ENCODE data around the gene RAB10.
"Not testable (repeated sequence)": the region's sequence is repeated elsewhere in the genome, so short reads cannot be mapped to it uniquely, and the experiment has no call there.

The RAB10 gene

DNA sequence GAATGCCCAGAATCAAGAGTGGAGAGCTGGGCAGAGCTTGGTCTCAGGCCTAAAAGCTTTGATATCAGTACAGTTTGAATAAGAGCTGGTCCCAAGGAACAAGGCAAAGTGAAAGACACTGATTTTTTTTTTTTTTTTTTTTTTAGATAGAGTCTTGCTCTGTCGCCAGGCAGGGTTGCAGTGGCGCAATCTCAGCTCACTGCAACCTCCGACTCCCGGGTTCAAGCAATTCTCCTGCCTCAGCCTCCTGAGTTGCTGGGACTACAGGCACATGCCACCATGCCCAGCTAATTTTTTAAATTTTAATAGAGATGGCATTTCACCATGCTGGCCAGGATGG, 17.2 kb upstream of the RAB10 start:
- not testable (repeated sequence) for DNase-seq

DNA sequence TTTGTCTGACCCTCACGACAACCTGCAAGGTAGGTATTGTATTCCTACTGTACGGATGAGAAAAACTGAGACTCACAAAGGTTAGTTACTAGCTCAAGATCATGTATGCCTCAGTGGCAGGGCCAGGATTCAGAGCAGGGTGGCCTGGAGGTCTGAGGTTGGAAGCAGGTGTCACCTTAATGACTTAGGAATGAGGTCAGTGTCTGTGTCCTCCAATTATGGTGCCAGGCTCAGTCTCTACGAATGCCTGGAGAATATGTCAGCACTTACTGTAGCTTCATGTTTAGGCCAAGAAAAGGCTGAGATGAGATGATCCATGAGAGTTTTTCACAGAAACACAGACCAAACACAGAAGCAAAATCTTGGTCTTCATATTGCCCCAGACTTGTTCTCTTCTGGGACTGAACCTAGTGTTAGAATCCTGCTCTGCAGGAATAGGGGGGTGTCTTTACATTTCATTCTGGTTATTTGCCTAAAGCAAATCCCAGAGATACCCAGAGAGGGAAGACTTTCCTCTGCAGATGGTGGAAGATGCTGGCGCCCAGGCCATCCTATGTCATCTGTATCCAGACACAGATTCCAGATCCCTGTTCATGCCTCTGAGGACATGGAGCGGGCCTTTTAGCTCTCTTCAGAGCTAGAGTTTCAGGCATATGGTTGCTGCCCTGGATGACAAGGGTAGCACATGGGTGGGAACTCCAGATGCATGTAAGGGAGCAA, 16.3 kb upstream of the RAB10 start:
- no peak for DNase-seq

GRCh38 chr2:26018184-26019055, 15.5 kb upstream of the RAB10 start:
- peak; percentile 21 for DNase-seq

DNA sequence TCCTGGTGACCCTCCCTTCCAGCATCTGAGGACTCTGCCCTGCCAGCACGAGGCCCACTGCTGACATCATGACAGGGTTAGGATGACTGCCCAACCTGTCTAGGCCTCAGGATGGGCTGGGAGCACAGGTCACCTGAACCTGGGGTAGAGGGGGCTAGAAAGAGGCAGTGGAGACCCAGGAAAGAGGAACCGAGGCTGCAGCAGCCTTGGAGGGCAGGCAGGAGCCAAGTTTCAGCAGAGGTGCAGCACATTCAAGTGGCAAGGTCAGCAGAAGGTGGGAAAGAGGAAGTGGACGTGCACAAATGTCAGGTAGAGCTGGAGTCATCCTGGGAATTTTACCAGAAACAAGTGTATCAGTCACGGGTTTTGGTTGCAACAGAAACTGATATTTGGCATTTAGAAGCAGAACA, 13.6 kb upstream of the RAB10 start:
- no peak for DNase-seq

DNA sequence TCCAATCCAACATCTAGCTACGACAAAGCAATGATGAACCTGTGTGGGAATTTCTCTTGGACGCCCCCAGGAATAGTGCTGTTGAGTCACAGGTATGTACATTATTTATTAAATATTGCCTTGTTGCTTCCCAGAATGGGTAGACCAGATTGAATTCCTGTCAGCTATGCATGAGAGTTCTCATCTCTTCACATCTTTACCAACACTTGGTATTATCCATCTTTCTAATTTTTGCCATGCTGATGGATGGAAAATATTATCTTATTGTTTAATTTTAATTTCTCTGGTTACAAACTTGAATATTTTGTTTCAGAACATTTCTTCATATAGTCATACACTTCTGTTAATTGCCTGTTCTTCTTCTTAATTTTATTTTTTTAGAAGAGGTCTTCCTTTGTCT, 9.6 kb upstream of the RAB10 start:
- DNase-seq = no peak

- DNase-seq = no peak
Observed at GRCh38 chr2:26025509-26025908, 8.4 kb upstream of the RAB10 start.

DNA sequence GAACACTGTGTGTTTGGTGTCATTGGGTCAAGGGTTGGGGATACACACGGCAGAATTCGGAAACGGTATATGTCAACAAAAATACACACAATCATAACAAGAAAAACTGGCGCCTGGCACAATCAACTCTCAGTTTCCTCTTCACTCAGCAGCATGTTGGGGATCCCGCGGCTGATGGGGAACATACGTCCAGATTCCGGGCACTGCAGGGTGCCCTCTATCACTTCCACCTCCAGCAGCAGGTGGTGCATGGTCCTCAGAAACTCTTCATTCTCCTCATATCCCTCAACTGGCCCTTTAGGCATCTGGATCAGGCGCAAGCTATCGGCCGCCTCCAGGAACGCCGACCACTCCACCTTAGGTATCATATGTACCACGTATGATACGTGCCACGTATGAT, 5.8 kb upstream of the RAB10 start:
- DNase-seq = not testable (repeated sequence)

- DNase-seq = not testable (repeated sequence)
Observed at GRCh38 chr2:26032586-26033269, 1.2 kb upstream of the RAB10 start.

GRCh38 chr2:26033270-26033817, 540 bp upstream of the RAB10 start:
- DNase-seq = peak; percentile 87

GRCh38 chr2:26034637-26034992, 731 bp downstream of the RAB10 start:
- no peak for DNase-seq

- DNase-seq = no peak
Observed at GRCh38 chr2:26035090-26035743, 1.3 kb downstream of the RAB10 start.

DNA sequence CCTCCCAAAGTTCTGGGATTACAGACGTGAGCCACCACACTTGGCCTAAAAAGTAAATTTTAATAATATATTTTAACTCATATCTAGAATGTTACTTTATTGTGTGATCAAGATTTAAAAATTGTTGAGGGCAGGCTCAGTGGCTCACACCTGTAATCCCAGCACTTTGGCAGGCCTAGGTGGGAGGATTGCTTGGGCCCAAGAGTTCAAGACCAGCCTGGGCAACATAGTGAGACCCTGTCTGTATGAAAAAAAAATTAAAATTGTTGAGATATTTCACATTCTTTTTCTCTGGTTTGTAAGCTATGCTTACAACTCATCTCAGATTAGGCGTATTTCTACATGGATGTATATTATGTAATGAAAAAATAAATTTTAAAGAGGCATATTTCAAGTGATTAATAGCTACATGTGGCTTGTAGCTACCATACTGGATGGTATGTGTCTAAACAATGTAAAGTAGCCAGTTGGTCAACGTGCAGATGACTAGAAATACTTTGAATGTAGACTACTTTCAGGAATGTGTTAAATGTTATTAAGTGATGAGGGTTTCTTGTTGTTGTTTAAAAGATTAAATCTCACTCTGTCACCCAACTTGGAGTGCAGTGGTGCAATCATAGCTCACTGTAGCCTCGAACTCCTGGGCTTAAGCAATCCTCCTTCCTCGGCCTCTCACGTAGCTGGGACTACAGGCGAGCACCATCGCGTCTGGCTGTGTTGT, 5.9 kb downstream of the RAB10 start:
- no peak for DNase-seq

- no peak for DNase-seq
Observed at GRCh38 chr2:26043109-26043508, 9.2 kb downstream of the RAB10 start.

DNA sequence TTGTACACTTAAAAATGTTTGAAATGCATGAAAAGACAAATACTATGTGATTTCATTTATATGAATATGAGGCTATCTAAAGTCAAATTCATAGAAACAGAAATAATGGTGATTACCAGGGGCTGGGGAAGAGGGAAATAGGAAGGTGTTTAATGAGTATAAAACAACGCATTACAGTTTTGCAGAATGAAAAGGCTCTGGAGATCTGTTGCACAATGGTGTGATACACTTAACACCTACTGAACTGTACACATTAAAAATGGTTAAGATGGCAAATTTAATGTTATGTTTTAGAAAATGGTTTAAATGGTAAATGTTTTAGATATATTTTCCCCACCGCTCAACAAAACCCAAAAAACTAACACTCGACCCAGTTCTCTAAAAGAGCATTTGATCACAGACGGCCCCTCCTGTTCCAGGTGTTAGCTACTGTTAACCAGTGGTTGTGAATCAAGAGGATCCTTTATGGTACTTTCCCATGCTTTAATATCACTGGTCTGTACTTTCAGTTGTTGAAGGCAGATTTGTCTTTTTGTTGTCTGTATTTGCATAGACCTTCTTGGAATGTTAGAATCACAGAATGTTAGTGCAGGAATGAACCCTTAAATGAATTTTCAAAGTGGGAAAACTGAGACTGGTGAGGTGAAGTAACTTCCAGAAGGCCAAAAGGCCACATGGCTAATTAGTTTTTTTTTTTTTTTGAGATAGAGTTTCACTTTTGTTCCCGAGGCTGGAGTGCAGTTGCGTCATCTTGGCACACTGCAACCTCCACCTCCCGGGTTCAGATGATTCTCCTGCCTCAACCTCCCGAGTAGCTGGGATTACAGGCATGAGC, 10.2 kb downstream of the RAB10 start:
- no peak for DNase-seq

DNA sequence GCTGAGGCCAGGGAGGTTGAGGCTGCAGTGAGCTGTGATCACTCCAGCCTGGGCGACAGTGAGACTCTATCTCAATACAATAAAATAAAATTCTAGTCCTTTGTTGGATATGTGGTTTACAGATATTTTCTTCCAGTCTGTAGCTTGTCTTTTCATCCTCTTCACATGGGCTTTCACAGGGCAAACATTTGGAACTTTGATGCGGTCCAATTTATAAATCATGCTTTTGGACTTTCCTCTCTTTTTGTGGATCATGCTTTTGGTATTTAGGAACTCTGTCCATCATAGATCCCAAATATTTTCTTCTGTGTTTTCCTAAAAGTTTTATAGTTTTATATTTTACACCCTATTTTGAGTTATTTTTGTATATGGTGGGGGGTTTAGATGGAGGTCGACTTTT, 14.9 kb downstream of the RAB10 start:
- no peak for DNase-seq

- DNase-seq = no peak
Observed at GRCh38 chr2:26049641-26050040, 15.8 kb downstream of the RAB10 start.

DNA sequence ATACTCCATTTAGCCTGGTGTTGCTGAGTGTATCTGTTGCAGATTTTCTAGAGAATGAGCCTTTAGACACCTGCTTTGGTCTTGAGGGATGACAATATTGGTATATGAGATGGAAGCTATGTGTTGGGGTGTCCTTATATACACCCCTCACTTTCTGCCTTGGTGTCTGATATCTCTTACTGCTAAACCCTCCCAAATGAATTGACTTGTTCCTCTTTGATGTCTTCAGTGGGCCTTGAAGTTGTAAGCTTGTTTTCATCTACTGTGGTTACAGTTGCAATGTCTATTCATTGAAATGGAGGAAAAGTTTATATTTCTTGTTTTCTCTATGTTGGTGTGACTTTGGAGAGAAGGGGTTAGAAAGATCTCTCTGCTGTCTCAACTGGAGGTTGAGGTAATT, 18.9 kb downstream of the RAB10 start:
- DNase-seq = no peak

GRCh38 chr2:26054598-26055348, 20.9 kb downstream of the RAB10 start:
- no peak for DNase-seq

- DNase-seq = no peak
Observed at GRCh38 chr2:26058390-26058789, 24.5 kb downstream of the RAB10 start.

GRCh38 chr2:26059542-26059941, 25.7 kb downstream of the RAB10 start:
- DNase-seq = no peak

- no peak for DNase-seq
Observed at GRCh38 chr2:26061539-26061938, 27.7 kb downstream of the RAB10 start.
